Activated CD8-positive, alpha-beta memory T cell treated with anti-CD3 and anti-CD28 coated beads, Interleukin-2, amount 50 U/mL, for 24 hours (primary cell): ENCODE results near the gene ADGRF4.

ENCODE experiments used
- DNase-seq: peaks from one replicate; pipeline ENCODE4 v3.0.0-alpha.2; 2020; ENCODE audit errors: extremely low read depth

The ADGRF4 gene

GRCh38 chr6:47698342-47698787 is at the start of gene ADGRF4:
Gene ADGRF4 (plus strand): TSS chr6:47698580. CDS start chr6:47707246, 8,666 bp downstream.
- DNase-seq: no peak

GRCh38 chr6:47650553-47651432 is 47.6 kb upstream of the ADGRF4 start:
- no peak for DNase-seq

GRCh38 chr6:47651505-47651944 is 46.9 kb upstream of the ADGRF4 start:
- DNase-seq: no peak

GRCh38 chr6:47653706-47654105 is 44.7 kb upstream of the ADGRF4 start:
- no peak for DNase-seq

GRCh38 chr6:47654255-47654654 is 44.1 kb upstream of the ADGRF4 start:
- no peak for DNase-seq

GRCh38 chr6:47655719-47656595 is 42.4 kb upstream of the ADGRF4 start:
- no peak for DNase-seq

GRCh38 chr6:47661960-47662359 is 36.4 kb upstream of the ADGRF4 start:
- no peak for DNase-seq

GRCh38 chr6:47663462-47664216 is 34.7 kb upstream of the ADGRF4 start:
- DNase-seq: no peak

- no peak for DNase-seq
These were observed 33.3 kb upstream of the ADGRF4 start for GRCh38 chr6:47665112-47665511.

- DNase-seq: no peak
These were observed 28.5 kb upstream of the ADGRF4 start for GRCh38 chr6:47669684-47670513.

GRCh38 chr6:47670851-47671250 is 27.5 kb upstream of the ADGRF4 start:
- DNase-seq: no peak

GRCh38 chr6:47671777-47672176 is 26.6 kb upstream of the ADGRF4 start:
- no peak for DNase-seq

- DNase-seq: no peak
These were observed 25.6 kb upstream of the ADGRF4 start for GRCh38 chr6:47672816-47673215.

GRCh38 chr6:47674673-47675072 is 23.7 kb upstream of the ADGRF4 start:
- DNase-seq: no peak

GRCh38 chr6:47677381-47678100 is 20.8 kb upstream of the ADGRF4 start:
- DNase-seq: no peak

GRCh38 chr6:47678739-47679138 is 19.6 kb upstream of the ADGRF4 start:
- no peak for DNase-seq

GRCh38 chr6:47679322-47679906 is 19.0 kb upstream of the ADGRF4 start:
- no peak for DNase-seq

GRCh38 chr6:47680051-47680450 is 18.3 kb upstream of the ADGRF4 start:
- DNase-seq: no peak

GRCh38 chr6:47680724-47681123 is 17.7 kb upstream of the ADGRF4 start:
- no peak for DNase-seq
